GM18519 (cell line): ENCODE data around the gene BTBD19.

ENCODE experiments used
- ATAC-seq: cut with Tn5 transposase; IDR thresholded peaks from one replicate; pipeline ENCODE4 v1.9.1; 2021; ENCODE audit warnings: mild to moderate bottlenecking, moderate library complexity; ENCODE audit not compliant: unreplicated experiment, low FRiP score

The BTBD19 gene

GRCh38 chr1:44851308-44851707, 43.0 kb downstream of the BTBD19 start:
- ATAC-seq, result no peak

GRCh38 chr1:44853201-44853600, 44.9 kb downstream of the BTBD19 start:
- ATAC-seq, result no peak

GRCh38 chr1:44854970-44855369, 46.6 kb downstream of the BTBD19 start:
- no peak for ATAC-seq

- no peak for ATAC-seq
Measured at GRCh38 chr1:44855742-44856141, 47.4 kb downstream of the BTBD19 start.

- ATAC-seq, result no peak
Measured at GRCh38 chr1:44857446-44857845, 49.1 kb downstream of the BTBD19 start.

GRCh38 chr1:44860331-44860730, 52.0 kb downstream of the BTBD19 start:
- no peak for ATAC-seq

GRCh38 chr1:44860891-44861425, 52.6 kb downstream of the BTBD19 start:
- no peak for ATAC-seq

GRCh38 chr1:44862829-44863401, 54.6 kb downstream of the BTBD19 start:
- no peak for ATAC-seq
